MCF 10A (cell line): Measurements from ENCODE around the gene NPL. TPM values are rescaled to one million over a fixed set of nuclear protein-coding genes. Genes with fewer than 3 reads are reported as not detected.

Source experiments
- BruUV-seq: library from RNA; stranded (reverse); fragments of 400-500 nt; replicated peaks from 2 replicates; lab custom pipeline; 2021; lab: Mats Ljungman, UMichigan
- CTCF ChIA-PET: fragments of 300-600 bp; sonication (Branson Sonifier 250); formaldehyde crosslinking; extraction: SDS; loops from one replicate; lab custom pipeline; 2021; ENCODE audit warnings: antibody characterized with exemption, inconsistent platforms; lab: Yijun Ruan, JAX
- POLR2A ChIA-PET: fragments of 300-600, 350-650 bp; sonication (Branson Sonifier 250); formaldehyde crosslinking; extraction: SDS; loops from one replicate; lab custom pipeline; 2020; ENCODE audit warnings: antibody characterized with exemption, inconsistent platforms; lab: Yijun Ruan, JAX
- DNase-seq: peaks from one replicate; pipeline ENCODE4 v3.0.0-alpha.2; 2018; ENCODE audit not compliant: unreplicated experiment
- H3K27ac Mint-ChIP-seq: one replicate; pipeline ENCODE4 v1.8.0; 2022; ENCODE audit warnings: mild to moderate bottlenecking, low read depth, mixed read lengths; ENCODE audit not compliant: unreplicated experiment
- H3K27me3 Mint-ChIP-seq: one replicate; pipeline ENCODE4 v1.8.0; 2022; ENCODE audit warnings: mixed read lengths; ENCODE audit not compliant: insufficient read depth, unreplicated experiment
- H3K36me3 Mint-ChIP-seq: one replicate; pipeline ENCODE4 v1.8.0; 2022; ENCODE audit warnings: mild to moderate bottlenecking, moderate library complexity, mixed read lengths; ENCODE audit not compliant: insufficient read depth, unreplicated experiment
- H3K4me1 Mint-ChIP-seq: one replicate; pipeline ENCODE4 v1.8.0; 2022; ENCODE audit warnings: mixed read lengths; ENCODE audit not compliant: insufficient read depth, unreplicated experiment
- H3K4me3 Mint-ChIP-seq: one replicate; pipeline ENCODE4 v1.8.0; 2022; ENCODE audit warnings: mild to moderate bottlenecking, moderate library complexity, mixed read lengths; ENCODE audit not compliant: unreplicated experiment
- H3K9me3 Mint-ChIP-seq: one replicate; pipeline ENCODE4 v1.8.0; 2022; ENCODE audit warnings: mixed read lengths; ENCODE audit not compliant: unreplicated experiment
- intact Hi-C: fragments of 100-400 bp; cut with micrococcal nuclease; formaldehyde crosslinking; loops from 2 replicates; pipeline ENCODE4 v1.14.1; 2022
- total RNA-seq: library from RNA; stranded (reverse); gene quantifications from 2 replicates; pipeline ENCODE4 v1.2.3, GENCODE V29; 2022
- TF ChIP-seq, protein P1 (sequence below): fragments of 200-600 bp; IDR thresholded peaks from one replicate; pipeline ENCODE4 v1.8.0; 2022; ENCODE audit warnings: antibody characterized with exemption, mild to moderate bottlenecking; ENCODE audit not compliant: unreplicated experiment

The NPL gene
- total RNA-seq, 1 experiment from 2014 or later: 6.2 TPM

DNA sequence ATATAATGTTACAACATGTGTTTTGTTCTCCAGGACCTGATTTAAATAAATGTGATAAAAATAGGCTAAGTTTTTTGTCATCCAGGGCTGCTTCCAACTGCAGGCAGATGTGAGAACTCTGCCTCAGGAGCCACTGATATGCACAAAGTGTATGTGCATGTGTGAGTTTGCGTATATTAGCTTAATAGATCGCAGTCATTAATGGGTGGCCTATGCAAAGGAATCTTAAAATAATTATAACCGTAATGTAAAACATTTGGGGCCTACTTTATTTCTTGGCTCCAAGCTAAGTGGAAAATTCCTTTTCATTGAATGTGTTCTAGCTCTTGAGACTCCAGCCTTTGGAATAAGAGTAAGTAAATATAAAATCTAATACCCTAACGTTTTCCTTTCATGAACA lies 66.3 kb downstream of the NPL start:
- intact Hi-C loops: loop anchor here (5.0 kb wide), 1 partner anchor 36 kb away; no protein-coding TSS in a partner anchor
- TF ChIP-seq, protein P1, sequence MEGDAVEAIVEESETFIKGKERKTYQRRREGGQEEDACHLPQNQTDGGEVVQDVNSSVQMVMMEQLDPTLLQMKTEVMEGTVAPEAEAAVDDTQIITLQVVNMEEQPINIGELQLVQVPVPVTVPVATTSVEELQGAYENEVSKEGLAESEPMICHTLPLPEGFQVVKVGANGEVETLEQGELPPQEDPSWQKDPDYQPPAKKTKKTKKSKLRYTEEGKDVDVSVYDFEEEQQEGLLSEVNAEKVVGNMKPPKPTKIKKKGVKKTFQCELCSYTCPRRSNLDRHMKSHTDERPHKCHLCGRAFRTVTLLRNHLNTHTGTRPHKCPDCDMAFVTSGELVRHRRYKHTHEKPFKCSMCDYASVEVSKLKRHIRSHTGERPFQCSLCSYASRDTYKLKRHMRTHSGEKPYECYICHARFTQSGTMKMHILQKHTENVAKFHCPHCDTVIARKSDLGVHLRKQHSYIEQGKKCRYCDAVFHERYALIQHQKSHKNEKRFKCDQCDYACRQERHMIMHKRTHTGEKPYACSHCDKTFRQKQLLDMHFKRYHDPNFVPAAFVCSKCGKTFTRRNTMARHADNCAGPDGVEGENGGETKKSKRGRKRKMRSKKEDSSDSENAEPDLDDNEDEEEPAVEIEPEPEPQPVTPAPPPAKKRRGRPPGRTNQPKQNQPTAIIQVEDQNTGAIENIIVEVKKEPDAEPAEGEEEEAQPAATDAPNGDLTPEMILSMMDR: no peak
- peaks cover 100% of the 10 kb centered on the region for H3K36me3 Mint-ChIP-seq
- ChIA-PET POLR2A (no interaction called here), CTCF (interaction anchor here (0.6 to 1.3 kb wide), 2 partner anchors 10 to 459 kb away, joined by 3 to 4 read pairs; no protein-coding TSS in a partner anchor)
- no peak overlapping the region for H3K27ac Mint-ChIP-seq
- no peaks in the 10 kb centered on the region for H3K9me3 Mint-ChIP-seq
- H3K4me1 Mint-ChIP-seq: no peaks in the 10 kb centered on the region
- DNase-seq: no peak
- H3K27me3 Mint-ChIP-seq: no peaks in the 10 kb centered on the region
- no peak overlapping the region for H3K4me3 Mint-ChIP-seq
- TSS peak; percentile 4 for BruUV-seq

DNA sequence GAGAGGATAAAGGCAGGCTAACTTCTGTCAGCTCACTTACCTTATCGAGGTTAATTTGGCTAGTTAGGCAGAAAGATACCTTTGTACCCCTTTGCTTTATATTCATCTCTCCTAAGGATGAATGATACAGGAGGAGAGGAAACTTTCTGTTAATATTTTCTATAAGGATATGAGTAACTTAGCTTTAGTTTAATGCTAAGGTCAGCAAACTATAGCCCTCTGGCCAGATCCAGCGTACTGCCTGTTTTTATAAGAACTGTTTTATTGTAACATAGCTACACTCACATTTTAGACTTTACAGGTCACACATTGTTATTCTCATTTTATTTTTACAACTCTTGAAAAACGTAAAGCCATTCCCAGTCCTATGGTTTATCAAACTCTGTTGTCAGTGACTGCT lies 67.6 kb downstream of the NPL start:
- ChIA-PET CTCF (interaction anchor here (1.2 to 1.8 kb wide), 2 partner anchors 16 to 17 kb away, joined by 3 read pairs; no protein-coding TSS in a partner anchor), POLR2A (interaction anchor here (0.6 to 2.2 kb wide), 5 partner anchors 8 to 362 kb away, joined by 3 to 8 read pairs (median 4); partner anchors contain the start of gene DHX9)
- Mint-ChIP-seq H3K4me1 (no peaks in the 10 kb centered on the region), H3K36me3 (peaks cover 100% of the 10 kb centered on the region), H3K9me3 (no peaks in the 10 kb centered on the region), H3K4me3 (no peak overlapping the region), H3K27me3 (no peaks in the 10 kb centered on the region), H3K27ac (no peak overlapping the region)
- BruUV-seq: no TSS peak
- TF ChIP-seq, protein P1: no peak
- DNase-seq: no peak
- intact Hi-C loops: loop anchor here (5.0 kb wide), 1 partner anchor 35 kb away; no protein-coding TSS in a partner anchor

DNA sequence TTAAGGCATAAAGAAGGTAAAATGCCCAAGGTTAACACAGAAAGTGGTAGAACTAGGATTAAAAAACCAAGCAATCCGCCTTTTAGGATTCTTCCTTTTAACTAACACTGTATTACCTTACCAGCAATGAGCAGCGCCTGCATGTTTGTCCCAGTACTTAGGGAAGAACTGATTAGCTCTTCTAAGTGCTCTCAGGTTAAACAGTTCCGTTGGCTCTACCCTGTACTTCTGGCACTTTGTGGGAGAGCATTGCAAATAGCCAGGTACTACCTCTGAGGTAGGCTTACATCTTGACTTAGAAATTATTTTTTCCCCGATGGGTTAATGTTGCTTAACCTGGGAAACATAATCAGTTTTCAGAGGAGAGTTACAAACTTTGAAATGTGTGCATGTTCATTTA lies 71.1 kb downstream of the NPL start:
- ChIA-PET CTCF (interaction anchor here (0.6 to 1.1 kb wide), 3 partner anchors 17 to 63 kb away, joined by 3 to 4 read pairs (median 4); no protein-coding TSS in a partner anchor), POLR2A (interaction anchor here (0.8 to 1.4 kb wide), 5 partner anchors 11 to 30 kb away, joined by 3 to 6 read pairs (median 3); no protein-coding TSS in a partner anchor)
- BruUV-seq: no TSS peak
- Mint-ChIP-seq H3K27me3 (no peaks in the 10 kb centered on the region), H3K9me3 (no peaks in the 10 kb centered on the region), H3K4me3 (no peak overlapping the region), H3K27ac (no peak overlapping the region), H3K36me3 (peaks cover 100% of the 10 kb centered on the region), H3K4me1 (no peaks in the 10 kb centered on the region)
- intact Hi-C loops: no loop called here
- TF ChIP-seq, protein P1: no peak
- DNase-seq: no peak

DNA sequence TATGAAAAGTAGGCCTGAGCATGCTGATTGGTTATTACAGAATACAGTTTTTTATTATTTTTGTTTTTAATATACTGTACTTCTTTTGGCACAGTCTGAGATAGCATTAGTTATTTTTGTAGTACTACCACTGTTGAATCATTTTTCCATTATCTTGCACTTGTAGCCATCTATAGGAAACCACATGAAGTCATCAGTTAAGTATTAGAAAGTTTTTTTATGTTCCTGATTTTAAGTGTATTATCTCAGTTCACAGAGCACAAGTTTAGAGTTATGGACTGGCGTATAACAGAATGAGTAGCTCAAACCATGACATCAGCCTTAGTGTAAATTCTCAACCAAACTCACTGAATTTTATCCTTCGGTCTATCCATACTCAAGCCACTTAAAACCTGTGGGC lies 72.4 kb downstream of the NPL start:
- TF ChIP-seq, protein P1: no peak
- H3K27me3 Mint-ChIP-seq: no peaks in the 10 kb centered on the region
- peaks cover 100% of the 10 kb centered on the region for H3K36me3 Mint-ChIP-seq
- no peak for DNase-seq
- POLR2A ChIA-PET: interaction anchor here (1.0 kb wide), 1 partner anchor 9 kb away, joined by 4 read pairs; no protein-coding TSS in a partner anchor
- CTCF ChIA-PET: interaction anchor here (1.0 kb wide), 1 partner anchor 28 kb away, joined by 3 read pairs; no protein-coding TSS in a partner anchor
- H3K27ac Mint-ChIP-seq: no peak overlapping the region
- no peak overlapping the region for H3K4me3 Mint-ChIP-seq
- no peaks in the 10 kb centered on the region for H3K4me1 Mint-ChIP-seq
- H3K9me3 Mint-ChIP-seq: no peaks in the 10 kb centered on the region
- intact Hi-C loops: no loop called here
- BruUV-seq: TSS peak; percentile 1
